ENCODE measurements around the gene GLDN.

GLDN gene

GRCh38 chr15:51365417-51365816, 24.0 kb downstream of the GLDN start:
- H3K27ac Mint-ChIP-seq = no peak overlapping the region
- H3K4me3 Mint-ChIP-seq = no peak overlapping the region
- H3K36me3 Mint-ChIP-seq = no peaks in the 10 kb centered on the region
- peaks cover 2% of the 10 kb centered on the region for H3K27me3 Mint-ChIP-seq
- no peaks in the 10 kb centered on the region for H3K4me1 Mint-ChIP-seq (ENCODE audit: low read depth)
- no peaks in the 10 kb centered on the region for H3K9me3 Mint-ChIP-seq (ENCODE audit: low read depth)

- Mint-ChIP-seq H3K9me3 (ENCODE audit: low read depth) (no peaks in the 10 kb centered on the region), H3K4me3 (no peak overlapping the region), H3K36me3 (no peaks in the 10 kb centered on the region), H3K27me3 (peaks cover 2% of the 10 kb centered on the region), H3K4me1 (ENCODE audit: low read depth) (no peaks in the 10 kb centered on the region), H3K27ac (no peak overlapping the region)
These were observed 24.6 kb downstream of the GLDN start for GRCh38 chr15:51366071-51366470.

- H3K27ac Mint-ChIP-seq = no peak overlapping the region
- H3K4me3 Mint-ChIP-seq = no peak overlapping the region
- no peaks in the 10 kb centered on the region for H3K9me3 Mint-ChIP-seq (ENCODE audit: low read depth)
- H3K36me3 Mint-ChIP-seq = no peaks in the 10 kb centered on the region
- H3K27me3 Mint-ChIP-seq = peaks cover 2% of the 10 kb centered on the region
- no peaks in the 10 kb centered on the region for H3K4me1 Mint-ChIP-seq (ENCODE audit: low read depth)
These were observed 25.5 kb downstream of the GLDN start for GRCh38 chr15:51366920-51367319.

GRCh38 chr15:51367322-51367976, 26.0 kb downstream of the GLDN start:
- no peak overlapping the region for H3K27ac Mint-ChIP-seq
- no peaks in the 10 kb centered on the region for H3K9me3 Mint-ChIP-seq (ENCODE audit: low read depth)
- no peaks in the 10 kb centered on the region for H3K4me1 Mint-ChIP-seq (ENCODE audit: low read depth)
- peaks cover 2% of the 10 kb centered on the region for H3K27me3 Mint-ChIP-seq
- H3K4me3 Mint-ChIP-seq = no peak overlapping the region
- no peaks in the 10 kb centered on the region for H3K36me3 Mint-ChIP-seq

GRCh38 chr15:51368307-51368706, 26.9 kb downstream of the GLDN start:
- H3K9me3 Mint-ChIP-seq (ENCODE audit: low read depth) = no peaks in the 10 kb centered on the region
- H3K27me3 Mint-ChIP-seq = peaks cover 2% of the 10 kb centered on the region
- H3K4me3 Mint-ChIP-seq = no peak overlapping the region
- no peaks in the 10 kb centered on the region for H3K4me1 Mint-ChIP-seq (ENCODE audit: low read depth)
- no peaks in the 10 kb centered on the region for H3K36me3 Mint-ChIP-seq
- H3K27ac Mint-ChIP-seq = no peak overlapping the region

GRCh38 chr15:51368751-51369450, 27.4 kb downstream of the GLDN start:
- no peaks in the 10 kb centered on the region for H3K9me3 Mint-ChIP-seq (ENCODE audit: low read depth)
- H3K4me1 Mint-ChIP-seq (ENCODE audit: low read depth) = no peaks in the 10 kb centered on the region
- H3K4me3 Mint-ChIP-seq = no peak overlapping the region
- no peaks in the 10 kb centered on the region for H3K36me3 Mint-ChIP-seq
- no peak overlapping the region for H3K27ac Mint-ChIP-seq
- H3K27me3 Mint-ChIP-seq = peaks cover 2% of the 10 kb centered on the region

GRCh38 chr15:51369451-51369761, 28.0 kb downstream of the GLDN start:
- Mint-ChIP-seq H3K27ac (no peak overlapping the region), H3K27me3 (peaks cover 2% of the 10 kb centered on the region), H3K4me3 (no peak overlapping the region), H3K4me1 (ENCODE audit: low read depth) (no peaks in the 10 kb centered on the region), H3K9me3 (ENCODE audit: low read depth) (no peaks in the 10 kb centered on the region), H3K36me3 (no peaks in the 10 kb centered on the region)

- Mint-ChIP-seq H3K27me3 (peaks cover 2% of the 10 kb centered on the region), H3K36me3 (no peaks in the 10 kb centered on the region), H3K4me1 (ENCODE audit: low read depth) (no peaks in the 10 kb centered on the region), H3K27ac (no peak overlapping the region), H3K4me3 (no peak overlapping the region), H3K9me3 (ENCODE audit: low read depth) (no peaks in the 10 kb centered on the region)
These were observed 29.8 kb downstream of the GLDN start for GRCh38 chr15:51371266-51371665.

- Mint-ChIP-seq H3K4me1 (ENCODE audit: low read depth) (no peaks in the 10 kb centered on the region), H3K27me3 (peaks cover 1% of the 10 kb centered on the region), H3K4me3 (no peak overlapping the region), H3K9me3 (ENCODE audit: low read depth) (no peaks in the 10 kb centered on the region), H3K27ac (no peak overlapping the region), H3K36me3 (no peaks in the 10 kb centered on the region)
These were observed 32.7 kb downstream of the GLDN start for GRCh38 chr15:51374131-51374530.

- no peaks in the 10 kb centered on the region for H3K36me3 Mint-ChIP-seq
- H3K4me3 Mint-ChIP-seq = no peak overlapping the region
- no peaks in the 10 kb centered on the region for H3K9me3 Mint-ChIP-seq (ENCODE audit: low read depth)
- H3K27me3 Mint-ChIP-seq = no peaks in the 10 kb centered on the region
- no peak overlapping the region for H3K27ac Mint-ChIP-seq
- no peaks in the 10 kb centered on the region for H3K4me1 Mint-ChIP-seq (ENCODE audit: low read depth)
These were observed 34.6 kb downstream of the GLDN start for GRCh38 chr15:51375966-51376640.

- no peaks in the 10 kb centered on the region for H3K27me3 Mint-ChIP-seq
- no peaks in the 10 kb centered on the region for H3K9me3 Mint-ChIP-seq (ENCODE audit: low read depth)
- H3K36me3 Mint-ChIP-seq = no peaks in the 10 kb centered on the region
- no peak overlapping the region for H3K27ac Mint-ChIP-seq
- H3K4me1 Mint-ChIP-seq (ENCODE audit: low read depth) = no peaks in the 10 kb centered on the region
- H3K4me3 Mint-ChIP-seq = no peak overlapping the region
These were observed 35.8 kb downstream of the GLDN start for GRCh38 chr15:51377038-51377786.

GRCh38 chr15:51378406-51378805, 37.0 kb downstream of the GLDN start:
- Mint-ChIP-seq H3K4me3 (no peak overlapping the region), H3K27ac (no peak overlapping the region), H3K27me3 (peaks cover 2% of the 10 kb centered on the region), H3K9me3 (ENCODE audit: low read depth) (no peaks in the 10 kb centered on the region), H3K36me3 (no peaks in the 10 kb centered on the region), H3K4me1 (ENCODE audit: low read depth) (no peaks in the 10 kb centered on the region)

- Mint-ChIP-seq H3K4me3 (no peak overlapping the region), H3K36me3 (no peaks in the 10 kb centered on the region), H3K27ac (no peak overlapping the region), H3K9me3 (ENCODE audit: low read depth) (no peaks in the 10 kb centered on the region), H3K27me3 (peaks cover 4% of the 10 kb centered on the region), H3K4me1 (ENCODE audit: low read depth) (no peaks in the 10 kb centered on the region)
These were observed 37.9 kb downstream of the GLDN start for GRCh38 chr15:51379390-51379789.

GRCh38 chr15:51380999-51381806, 39.7 kb downstream of the GLDN start:
- no peaks in the 10 kb centered on the region for H3K9me3 Mint-ChIP-seq (ENCODE audit: low read depth)
- H3K4me3 Mint-ChIP-seq = no peak overlapping the region
- H3K27me3 Mint-ChIP-seq = peaks cover 6% of the 10 kb centered on the region
- no peaks in the 10 kb centered on the region for H3K36me3 Mint-ChIP-seq
- no peaks in the 10 kb centered on the region for H3K4me1 Mint-ChIP-seq (ENCODE audit: low read depth)
- H3K27ac Mint-ChIP-seq = no peak overlapping the region

Measured in activated naive CD8-positive, alpha-beta T cell (primary cell).